ENCODE measurements around the gene SORT1.

DNA sequence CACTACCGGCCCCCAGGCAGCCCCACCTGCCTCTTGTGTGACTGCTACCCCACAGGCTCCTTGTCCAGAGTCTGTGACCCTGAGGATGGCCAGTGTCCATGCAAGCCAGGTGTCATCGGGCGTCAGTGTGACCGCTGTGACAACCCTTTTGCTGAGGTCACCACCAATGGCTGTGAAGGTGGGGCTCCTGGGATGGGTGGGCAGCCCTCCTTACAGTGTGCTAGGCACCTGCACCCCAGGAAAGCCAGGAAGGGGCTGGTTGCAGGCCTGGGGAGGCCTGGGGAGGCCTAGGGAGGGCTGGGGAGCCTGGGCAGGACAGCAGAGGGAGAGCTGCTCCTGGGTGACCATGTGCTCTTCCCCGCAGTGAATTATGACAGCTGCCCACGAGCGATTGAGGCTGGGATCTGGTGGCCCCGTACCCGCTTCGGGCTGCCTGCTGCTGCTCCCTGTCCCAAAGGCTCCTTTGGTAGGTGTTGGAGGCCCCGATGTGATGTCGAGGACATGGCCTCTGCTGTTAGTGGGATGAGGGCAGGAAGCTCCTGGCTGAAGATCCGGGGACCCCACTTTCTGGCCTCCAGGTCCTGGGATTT lies 131.9 kb downstream of the SORT1 start:
- TF ChIP-seq EZH2 (IDR thresholded peaks at IDR 0.05; ENCODE audit: borderline replicate concordance, low read length), result no peak
- TF ChIP-seq, protein P1, sequence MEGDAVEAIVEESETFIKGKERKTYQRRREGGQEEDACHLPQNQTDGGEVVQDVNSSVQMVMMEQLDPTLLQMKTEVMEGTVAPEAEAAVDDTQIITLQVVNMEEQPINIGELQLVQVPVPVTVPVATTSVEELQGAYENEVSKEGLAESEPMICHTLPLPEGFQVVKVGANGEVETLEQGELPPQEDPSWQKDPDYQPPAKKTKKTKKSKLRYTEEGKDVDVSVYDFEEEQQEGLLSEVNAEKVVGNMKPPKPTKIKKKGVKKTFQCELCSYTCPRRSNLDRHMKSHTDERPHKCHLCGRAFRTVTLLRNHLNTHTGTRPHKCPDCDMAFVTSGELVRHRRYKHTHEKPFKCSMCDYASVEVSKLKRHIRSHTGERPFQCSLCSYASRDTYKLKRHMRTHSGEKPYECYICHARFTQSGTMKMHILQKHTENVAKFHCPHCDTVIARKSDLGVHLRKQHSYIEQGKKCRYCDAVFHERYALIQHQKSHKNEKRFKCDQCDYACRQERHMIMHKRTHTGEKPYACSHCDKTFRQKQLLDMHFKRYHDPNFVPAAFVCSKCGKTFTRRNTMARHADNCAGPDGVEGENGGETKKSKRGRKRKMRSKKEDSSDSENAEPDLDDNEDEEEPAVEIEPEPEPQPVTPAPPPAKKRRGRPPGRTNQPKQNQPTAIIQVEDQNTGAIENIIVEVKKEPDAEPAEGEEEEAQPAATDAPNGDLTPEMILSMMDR (conservative IDR thresholded peaks at IDR 0.05 in 1 of 2, IDR thresholded peaks at IDR 0.05 in 1 of 2; ENCODE audit: extremely low read depth in 1 of 2, insufficient read depth in 1 of 2, low read depth in 1 of 2, low read length in 2 of 2), result no peak
